HL-60 (cell line): ENCODE results near the gene CCDC159.

ENCODE experiments used
- DNase-seq, 2 experiments: peaks; one replicate each; pipeline ENCODE4 v3.0.0-alpha.2; 2010 to 2020; ENCODE audit warnings: low read depth in 1 of 2, low spot score in 1 of 2
- H3K27ac ChIP-seq: fragments of 250-450 bp; sonication (Bioruptor Pico); replicated peaks from 2 replicates; pipeline ENCODE4 v1.5.1; 2020; ENCODE audit warnings: mild to moderate bottlenecking, moderate library complexity
- H3K27me3 ChIP-seq: fragments of 250-450 bp; sonication (Bioruptor Pico); 2 replicates; pipeline ENCODE4 v1.5.1; 2021; ENCODE audit warnings: mild to moderate bottlenecking, moderate library complexity; ENCODE audit not compliant: insufficient read depth, poor library complexity, severe bottlenecking
- H3K4me3 ChIP-seq: replicated peaks from 2 replicates; pipeline ENCODE4 v1.5.1; 2011; ENCODE audit warnings: mild to moderate bottlenecking, control low read depth, low read length; ENCODE audit not compliant: insufficient read depth
- GABPA ChIP-seq: IDR thresholded peaks from 2 replicates; pipeline ENCODE4 v1.6.1; 2012; ENCODE audit warnings: low read depth
- POLR2AphosphoS5 ChIP-seq: IDR thresholded peaks from 2 replicates; pipeline ENCODE4 v1.6.1; 2012; ENCODE audit warnings: low read depth
- SPI1 ChIP-seq: IDR thresholded peaks from 2 replicates; pipeline ENCODE4 v1.6.1; 2012; ENCODE audit warnings: low read depth, mild to moderate bottlenecking, borderline replicate concordance
- TF ChIP-seq, protein P1 (sequence below): IDR thresholded peaks from one replicate; pipeline ENCODE4 v1.5.1; 2011; ENCODE audit warnings: low read length, control low read depth, inconsistent platforms; ENCODE audit not compliant: insufficient read depth
- TF ChIP-seq, protein P2 (sequence below): IDR thresholded peaks from 2 replicates; pipeline ENCODE4 v1.6.1; 2012; ENCODE audit warnings: low read depth; ENCODE audit not compliant: insufficient replicate concordance

Gene CCDC159

DNA sequence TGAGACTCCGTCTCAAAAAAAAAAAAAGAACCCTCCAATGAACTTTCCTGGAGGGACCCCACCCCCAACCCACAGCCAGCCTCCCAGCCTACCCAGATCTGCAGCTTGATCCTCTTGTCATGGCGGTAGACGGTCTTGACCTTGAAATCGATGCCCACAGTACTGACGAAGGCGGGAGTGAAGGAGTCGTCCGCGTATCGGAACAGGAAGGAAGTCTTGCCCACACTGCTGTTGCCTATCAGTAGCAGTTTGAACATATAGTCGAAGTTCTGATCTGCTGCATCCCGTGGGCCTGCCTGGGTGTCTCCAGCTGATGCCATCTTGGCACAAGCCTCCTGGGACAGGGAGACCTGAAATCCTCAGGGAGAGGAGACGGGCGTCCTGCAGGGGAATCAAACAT is 9.2 kb upstream of the CCDC159 start:
- DNase-seq, result peak in 1 of 2 experiments; percentile 47
- Histone ChIP-seq H3K4me3 (no peak overlapping the region), H3K27ac (no peak overlapping the region), H3K27me3 (no peaks in the 10 kb centered on the region)
- TF ChIP-seq, protein P1, sequence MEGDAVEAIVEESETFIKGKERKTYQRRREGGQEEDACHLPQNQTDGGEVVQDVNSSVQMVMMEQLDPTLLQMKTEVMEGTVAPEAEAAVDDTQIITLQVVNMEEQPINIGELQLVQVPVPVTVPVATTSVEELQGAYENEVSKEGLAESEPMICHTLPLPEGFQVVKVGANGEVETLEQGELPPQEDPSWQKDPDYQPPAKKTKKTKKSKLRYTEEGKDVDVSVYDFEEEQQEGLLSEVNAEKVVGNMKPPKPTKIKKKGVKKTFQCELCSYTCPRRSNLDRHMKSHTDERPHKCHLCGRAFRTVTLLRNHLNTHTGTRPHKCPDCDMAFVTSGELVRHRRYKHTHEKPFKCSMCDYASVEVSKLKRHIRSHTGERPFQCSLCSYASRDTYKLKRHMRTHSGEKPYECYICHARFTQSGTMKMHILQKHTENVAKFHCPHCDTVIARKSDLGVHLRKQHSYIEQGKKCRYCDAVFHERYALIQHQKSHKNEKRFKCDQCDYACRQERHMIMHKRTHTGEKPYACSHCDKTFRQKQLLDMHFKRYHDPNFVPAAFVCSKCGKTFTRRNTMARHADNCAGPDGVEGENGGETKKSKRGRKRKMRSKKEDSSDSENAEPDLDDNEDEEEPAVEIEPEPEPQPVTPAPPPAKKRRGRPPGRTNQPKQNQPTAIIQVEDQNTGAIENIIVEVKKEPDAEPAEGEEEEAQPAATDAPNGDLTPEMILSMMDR, result no peak
- peak; percentile 28; the same call in 1 of the 2 replicates for TF ChIP-seq SPI1

DNA sequence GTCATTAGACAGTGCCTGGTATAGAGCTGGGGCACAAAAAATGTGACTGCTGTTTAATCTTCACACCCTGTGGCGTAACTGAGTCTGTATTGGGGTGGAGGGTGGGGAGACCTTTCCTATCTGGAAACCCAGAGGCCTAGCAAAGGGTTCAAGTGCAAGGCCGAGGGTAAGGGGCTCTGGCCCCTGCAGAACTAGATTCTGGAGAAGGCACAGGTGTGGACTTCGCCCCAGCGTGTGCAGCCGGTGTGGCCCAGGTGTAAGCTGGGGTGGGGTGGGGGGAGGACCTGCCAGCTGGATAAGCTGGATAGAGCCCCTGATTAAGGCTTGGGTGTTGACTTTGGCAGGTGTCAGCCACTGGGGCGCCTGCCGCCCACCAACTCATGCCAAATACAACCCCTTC is 8.2 kb upstream of the CCDC159 start:
- Histone ChIP-seq H3K4me3 (peak overlapping the region; percentile 80), H3K27me3 (no peaks in the 10 kb centered on the region), H3K27ac (no peak overlapping the region)
- DNase-seq, result no peak
- TF ChIP-seq, protein P1, result no peak
- no peak for TF ChIP-seq POLR2AphosphoS5
- TF ChIP-seq SPI1, result no peak
- TF ChIP-seq, protein P2, sequence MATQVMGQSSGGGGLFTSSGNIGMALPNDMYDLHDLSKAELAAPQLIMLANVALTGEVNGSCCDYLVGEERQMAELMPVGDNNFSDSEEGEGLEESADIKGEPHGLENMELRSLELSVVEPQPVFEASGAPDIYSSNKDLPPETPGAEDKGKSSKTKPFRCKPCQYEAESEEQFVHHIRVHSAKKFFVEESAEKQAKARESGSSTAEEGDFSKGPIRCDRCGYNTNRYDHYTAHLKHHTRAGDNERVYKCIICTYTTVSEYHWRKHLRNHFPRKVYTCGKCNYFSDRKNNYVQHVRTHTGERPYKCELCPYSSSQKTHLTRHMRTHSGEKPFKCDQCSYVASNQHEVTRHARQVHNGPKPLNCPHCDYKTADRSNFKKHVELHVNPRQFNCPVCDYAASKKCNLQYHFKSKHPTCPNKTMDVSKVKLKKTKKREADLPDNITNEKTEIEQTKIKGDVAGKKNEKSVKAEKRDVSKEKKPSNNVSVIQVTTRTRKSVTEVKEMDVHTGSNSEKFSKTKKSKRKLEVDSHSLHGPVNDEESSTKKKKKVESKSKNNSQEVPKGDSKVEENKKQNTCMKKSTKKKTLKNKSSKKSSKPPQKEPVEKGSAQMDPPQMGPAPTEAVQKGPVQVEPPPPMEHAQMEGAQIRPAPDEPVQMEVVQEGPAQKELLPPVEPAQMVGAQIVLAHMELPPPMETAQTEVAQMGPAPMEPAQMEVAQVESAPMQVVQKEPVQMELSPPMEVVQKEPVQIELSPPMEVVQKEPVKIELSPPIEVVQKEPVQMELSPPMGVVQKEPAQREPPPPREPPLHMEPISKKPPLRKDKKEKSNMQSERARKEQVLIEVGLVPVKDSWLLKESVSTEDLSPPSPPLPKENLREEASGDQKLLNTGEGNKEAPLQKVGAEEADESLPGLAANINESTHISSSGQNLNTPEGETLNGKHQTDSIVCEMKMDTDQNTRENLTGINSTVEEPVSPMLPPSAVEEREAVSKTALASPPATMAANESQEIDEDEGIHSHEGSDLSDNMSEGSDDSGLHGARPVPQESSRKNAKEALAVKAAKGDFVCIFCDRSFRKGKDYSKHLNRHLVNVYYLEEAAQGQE, result no peak
- no peak for TF ChIP-seq GABPA

DNA sequence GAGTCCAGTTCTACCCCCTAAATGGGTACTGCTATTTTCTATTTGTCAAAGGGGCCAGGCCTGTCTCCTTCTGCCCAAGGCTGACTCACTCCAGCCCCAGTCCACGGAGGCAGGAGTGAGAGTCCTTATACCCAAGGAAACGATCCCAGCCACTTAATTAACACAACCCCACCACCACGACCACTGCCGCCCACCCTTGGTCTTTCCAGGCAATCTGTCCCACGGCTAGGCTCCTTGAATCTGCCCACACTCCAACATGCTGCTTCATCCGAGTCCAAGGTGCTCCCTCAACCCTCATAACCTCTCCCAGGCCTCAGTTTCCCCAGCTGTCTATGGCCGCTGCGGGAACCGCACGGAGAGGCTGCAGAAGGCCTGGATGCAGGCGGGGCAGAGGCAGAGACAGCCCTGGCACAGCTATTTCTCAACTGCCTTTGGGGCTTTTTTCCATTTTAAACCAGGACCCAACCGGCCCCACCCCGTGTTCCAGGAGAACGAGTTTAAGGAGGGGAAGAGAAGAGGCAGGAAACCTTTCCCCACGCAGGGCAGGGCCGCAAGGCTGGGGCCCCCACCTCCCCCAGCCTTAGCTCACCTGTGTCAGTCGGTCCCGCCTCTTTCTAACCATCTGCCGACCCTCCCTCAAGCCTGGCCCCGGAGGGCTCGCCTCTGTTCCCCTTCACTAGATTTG is 7.6 kb upstream of the CCDC159 start:
- peak overlapping the region; percentile 80 for H3K4me3 ChIP-seq
- peak overlapping the region; percentile 56 for H3K27ac ChIP-seq
- TF ChIP-seq SPI1 (no peak), GABPA (no peak), POLR2AphosphoS5 (no peak)
- TF ChIP-seq, protein P2, result no peak
- TF ChIP-seq, protein P1, result no peak
- DNase-seq, result no peak
- no peaks in the 10 kb centered on the region for H3K27me3 ChIP-seq
